Uterus (tissue), 4 donors: ENCODE measurements around the gene AGL. TPM values are rescaled to one million over a fixed set of nuclear protein-coding genes. Genes with fewer than 3 reads are reported as not detected.
A peak's percentile ranks its signal among the peaks of the same experiment; 100 is the strongest.

Source experiments
- DNase-seq, 2 donors: peaks; one replicate each; pipeline ENCODE4 v3.0.0-alpha.2; 2019 to 2020
- H3K27ac ChIP-seq, 2 donors: fragments of 200-600 bp; sonication (generic); 1 replicate in 1 of 2; 2 replicates in 1 of 2; pipeline ENCODE4 v1.5.1; 2016 to 2018
- H3K27me3 ChIP-seq, 2 donors: fragments of 200-600 bp; sonication (generic); one replicate each; pipeline ENCODE4 v1.5.1; 2018 to 2019; ENCODE audit warnings: control low read depth in 1 of 2
- H3K36me3 ChIP-seq, 2 donors: fragments of 200-600 bp; sonication (generic); one replicate each; pipeline ENCODE4 v1.5.1; 2019; ENCODE audit warnings: control low read depth in 1 of 2
- H3K4me1 ChIP-seq, 2 donors: fragments of 200-600 bp; sonication (generic); one replicate each; pipeline ENCODE4 v1.5.1; 2018 to 2019; ENCODE audit warnings: control low read depth in 1 of 2
- H3K4me3 ChIP-seq, 2 donors: fragments of 200-600 bp; sonication (generic); 1 replicate in 1 of 2; 2 replicates in 1 of 2; pipeline ENCODE4 v1.5.1; 2018 to 2019; ENCODE audit warnings: mild to moderate bottlenecking in 1 of 2
- H3K9me3 ChIP-seq, 2 donors: fragments of 200-600 bp; sonication (generic); one replicate each; pipeline ENCODE4 v1.5.1; 2019; ENCODE audit warnings: control low read depth in 1 of 2
- CTCF ChIP-seq, 4 experiments: fragments of 200-600 bp in 2 of 4; fragments of 450-650 bp in 2 of 4; sonication (generic) in 2 of 4; IDR thresholded peaks; one replicate each; pipeline ENCODE4 v1.5.1; 2016 to 2019; ENCODE audit warnings: antibody characterized with exemption in 4 of 4, mild to moderate bottlenecking in 2 of 4, moderate library complexity in 1 of 4
- POLR2A ChIP-seq, 2 donors: fragments of 450-650 bp; IDR thresholded peaks; one replicate each; pipeline ENCODE4 v1.6.1; 2016; ENCODE audit warnings: antibody characterized with exemption in 2 of 2, mild to moderate bottlenecking in 1 of 2, moderate library complexity in 1 of 2
- intact Hi-C: fragments of 100-400 bp; cut with DNase I; formaldehyde crosslinking; loops from one replicate; pipeline ENCODE4 v1.15.1; 2023; ENCODE audit warnings: low total_unique reads
- total RNA-seq, 4 donors: library from RNA; depleted of rRNA in 3 of 4; stranded (reverse); fragments of >200 nt in 3 of 4; gene quantifications; one replicate each; pipeline versions ENCODE4 v1.1.0 to v1.2.4, GENCODE V29; 2014 to 2023
- donor health status: DM: yes; HTN: yes; CAD: no.

AGL gene
- 10 to 100 TPM; 10.5 to 27.9 (median 14.2) TPM for total RNA-seq

DNA sequence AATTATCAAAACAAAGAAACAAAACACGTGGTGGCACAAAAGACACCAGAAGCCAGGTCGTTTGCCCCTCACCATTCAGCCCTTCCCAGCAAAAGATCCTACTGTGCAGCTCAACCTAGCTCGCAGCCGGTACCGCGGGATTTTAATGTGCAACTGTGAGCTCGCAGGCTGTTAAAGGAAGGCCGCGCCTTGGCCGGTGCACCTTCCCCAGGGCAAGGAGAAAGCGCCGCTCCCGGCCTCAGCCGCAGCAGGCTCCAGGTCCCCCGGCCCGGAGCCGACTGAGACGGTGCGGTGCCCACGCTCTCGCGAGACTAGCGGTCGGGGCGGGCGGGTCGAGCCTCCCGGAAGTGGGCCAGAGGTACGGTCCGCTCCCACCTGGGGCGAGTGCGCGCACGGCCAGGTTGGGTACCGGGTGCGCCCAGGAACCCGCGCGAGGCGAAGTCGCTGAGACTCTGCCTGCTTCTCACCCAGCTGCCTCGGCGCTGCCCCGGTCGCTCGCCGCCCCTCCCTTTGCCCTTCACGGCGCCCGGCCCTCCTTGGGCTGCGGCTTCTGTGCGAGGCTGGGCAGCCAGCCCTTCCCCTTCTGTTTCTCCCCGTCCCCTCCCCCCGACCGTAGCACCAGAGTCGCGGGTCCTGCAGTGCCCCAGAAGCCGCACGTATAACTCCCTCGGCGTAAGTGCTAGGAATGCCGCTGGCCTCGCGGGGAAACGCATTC, at the start of gene AGL:
Gene AGL, plus strand, starts transcription at position 618 of the 715 bp plus-strand sequence. CDS start 682 bp downstream, outside the sequence.
- intact Hi-C loops, result no loop called here
- TF ChIP-seq POLR2A (IDR thresholded peaks at IDR 0.05) (peak; percentile 54 to 69), CTCF (IDR thresholded peaks at IDR 0.05) (no peak)
- no peaks in the 10 kb centered on the region for H3K9me3 ChIP-seq
- no peaks in the 10 kb centered on the region for H3K27me3 ChIP-seq
- H3K27ac ChIP-seq, result peak within 1 kb of the TSS; percentile 80 to 90
- DNase-seq, result peak; percentile 82 to 84
- H3K4me3 ChIP-seq, result peak within 1 kb of the TSS; percentile 77
- H3K36me3 ChIP-seq, result no peaks in the 10 kb centered on the region
- H3K4me1 ChIP-seq, result no peaks in the 10 kb centered on the region

- Histone ChIP-seq H3K27ac (no peak overlapping the region), H3K36me3 (no peaks in the 10 kb centered on the region), H3K4me3 (no peak overlapping the region), H3K27me3 (no peaks in the 10 kb centered on the region), H3K9me3 (no peaks in the 10 kb centered on the region), H3K4me1 (no peaks in the 10 kb centered on the region)
- DNase-seq, result no peak
- TF ChIP-seq CTCF (IDR thresholded peaks at IDR 0.05), result no peak
- TF ChIP-seq POLR2A (IDR thresholded peaks at IDR 0.05), result no peak
- intact Hi-C loops, result no loop called here
These were observed 48.6 kb upstream of the AGL start for GRCh38 chr1:99801584-99801983.

DNA sequence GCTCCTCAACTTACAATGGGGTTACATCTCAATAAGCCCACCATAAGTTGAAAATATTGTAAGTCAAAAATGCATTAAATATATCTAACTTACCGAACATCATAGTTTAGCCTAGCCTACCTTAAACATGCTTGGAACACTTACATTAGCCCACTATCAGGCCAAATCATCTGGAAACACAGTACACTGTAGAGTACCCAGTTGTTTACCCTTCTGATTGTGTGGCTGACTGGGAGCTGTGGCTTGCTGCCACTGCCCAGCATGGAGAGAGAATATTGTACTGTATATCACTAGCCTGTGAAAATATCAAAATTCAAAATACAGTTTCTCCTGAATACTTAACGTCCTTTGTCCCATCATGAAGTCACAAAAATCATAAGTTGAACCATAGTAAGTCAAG, 43.3 kb upstream of the AGL start:
- H3K27me3 ChIP-seq, result no peaks in the 10 kb centered on the region
- H3K36me3 ChIP-seq, result no peaks in the 10 kb centered on the region
- no peak for DNase-seq
- intact Hi-C loops, result no loop called here
- TF ChIP-seq CTCF (IDR thresholded peaks at IDR 0.05), result no peak
- TF ChIP-seq POLR2A (IDR thresholded peaks at IDR 0.05), result no peak
- no peaks in the 10 kb centered on the region for H3K9me3 ChIP-seq
- no peak overlapping the region for H3K27ac ChIP-seq
- H3K4me1 ChIP-seq, result no peaks in the 10 kb centered on the region
- no peak overlapping the region for H3K4me3 ChIP-seq

DNA sequence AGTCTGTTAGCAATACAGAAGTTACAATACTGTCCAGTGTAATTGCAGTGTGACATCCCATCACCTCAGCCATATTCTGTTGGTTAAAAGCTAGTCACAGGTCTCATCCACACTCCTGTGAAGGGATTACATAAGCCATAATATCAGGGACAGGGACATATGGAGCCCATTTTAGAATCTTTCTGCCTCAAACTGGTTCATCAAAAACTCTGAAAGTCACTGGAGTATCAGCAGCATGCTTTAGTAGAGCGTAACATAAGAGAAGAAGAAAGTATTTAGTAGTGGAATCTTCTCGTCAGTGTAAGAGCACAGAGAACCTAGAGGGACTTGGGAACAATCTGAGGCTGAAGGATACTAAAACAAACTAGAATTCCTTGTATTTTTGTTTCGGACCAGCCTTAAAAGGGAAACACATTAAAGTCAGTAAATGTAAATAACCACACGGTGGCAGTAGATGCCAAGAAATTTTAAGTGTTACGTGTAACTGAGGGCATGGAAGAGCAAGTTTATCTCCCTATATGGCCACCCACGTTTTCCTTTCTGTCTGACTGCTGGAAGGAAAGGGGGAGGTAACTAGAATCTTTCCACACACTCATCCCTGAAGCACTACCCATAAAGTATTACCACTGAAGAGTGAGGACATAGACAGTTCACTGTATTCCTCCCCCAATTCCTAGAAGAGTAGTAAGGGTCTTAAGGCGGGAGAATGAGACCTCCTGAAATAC, 41.6 kb upstream of the AGL start:
- intact Hi-C loops, result no loop called here
- DNase-seq, result peak; percentile 27 to 71

More for the DNA sequence above, 41.6 kb upstream of the AGL start:
- H3K9me3 ChIP-seq, result no peaks in the 10 kb centered on the region
- H3K27ac ChIP-seq, result peak overlapping the region; percentile 71 to 75
- H3K4me3 ChIP-seq, result no peak overlapping the region
- H3K36me3 ChIP-seq, result no peaks in the 10 kb centered on the region
- TF ChIP-seq POLR2A (IDR thresholded peaks at IDR 0.05), result peak in 1 of 2 donors; percentile 24
- TF ChIP-seq CTCF (IDR thresholded peaks at IDR 0.05), result peak; percentile 49 to 77 (median 66)
- H3K4me1 ChIP-seq, result no peaks in the 10 kb centered on the region
- no peaks in the 10 kb centered on the region for H3K27me3 ChIP-seq
